H1 (cell line): Measurements from ENCODE around the gene TBC1D16. TPM values are rescaled to one million over a fixed set of nuclear protein-coding genes. Genes with fewer than 3 reads are reported as not detected.

Source experiments
- CTCF ChIA-PET: fragments of 300-600 bp; sonication (Branson Sonifier 250); formaldehyde crosslinking; loops from one replicate; lab custom pipeline; 2021; ENCODE audit not compliant: partially characterized antibody; lab: Charles Lee
- POLR2A ChIA-PET: fragments of 300-600 bp; sonication (Branson Sonifier 250); formaldehyde crosslinking; loops from one replicate; lab custom pipeline; 2021; ENCODE audit warnings: inconsistent platforms; ENCODE audit not compliant: partially characterized antibody; lab: Charles Lee
- DNase-seq, 2 experiments: peaks; one replicate each; pipeline versions ENCODE4 v3.0.0 to v3.0.0-alpha.2; 2010 to 2022; ENCODE audit warnings: low spot score in 2 of 2, low read depth in 1 of 2, mixed read lengths in 1 of 2
- FAIRE-seq: peaks from 2 replicates; lab custom pipeline; 2011; peaks lifted over from hg19 to GRCh38; lab: Jason Lieb, UNC
- H2AFZ ChIP-seq: 2 replicates; pipeline ENCODE4 v1.8.1; 2012; ENCODE audit warnings: low read length, inconsistent platforms
- H2AK5ac ChIP-seq: 2 replicates; pipeline ENCODE4 v1.6.1; 2013; ENCODE audit warnings: low read depth, low read length
- H2BK120ac ChIP-seq: replicated peaks from 2 replicates; pipeline ENCODE3; 2013; ENCODE audit warnings: low read depth, low read length, inconsistent platforms
- H2BK12ac ChIP-seq: 2 replicates; pipeline ENCODE4 v1.6.1; 2013; ENCODE audit warnings: low read depth, low read length
- H2BK15ac ChIP-seq: 2 replicates; pipeline ENCODE4 v1.6.1; 2013; ENCODE audit warnings: low read length
- H2BK20ac ChIP-seq: 2 replicates; pipeline ENCODE4 v1.6.1; 2013; ENCODE audit warnings: low read length
- H2BK5ac ChIP-seq: 2 replicates; pipeline ENCODE4 v1.6.1; 2013; ENCODE audit warnings: low read depth, low read length
- H3K14ac ChIP-seq: 2 replicates; pipeline ENCODE4 v1.6.1; 2013; ENCODE audit warnings: inconsistent platforms; ENCODE audit not compliant: insufficient read length
- H3K18ac ChIP-seq: 2 replicates; pipeline ENCODE4 v1.6.1; 2013; ENCODE audit warnings: low read length; ENCODE audit errors: extremely low read depth
- H3K23ac ChIP-seq: 2 replicates; pipeline ENCODE4 v1.6.1; 2013; ENCODE audit warnings: inconsistent platforms; ENCODE audit not compliant: insufficient read length
- H3K23me2 ChIP-seq: 2 replicates; pipeline ENCODE4 v1.6.1; 2013; ENCODE audit warnings: low read depth, low read length
- H3K27ac ChIP-seq: 2 replicates; pipeline ENCODE4 v1.6.1; 2011; ENCODE audit warnings: low read depth, low read length, inconsistent platforms
- H3K27me3 ChIP-seq, 4 experiments: replicated peaks in 1 of 4; 1 replicate in 1 of 4; 2 replicates in 3 of 4; pipeline versions ENCODE4 v1.6.1 to v1.8.1; 2011 to 2013; ENCODE audit warnings: low read length in 3 of 4, mild to moderate bottlenecking in 3 of 4, inconsistent platforms in 2 of 4, mixed read lengths in 2 of 4, moderate library complexity in 1 of 4; ENCODE audit not compliant: control insufficient read depth in 3 of 4, insufficient read depth in 3 of 4; ENCODE audit errors: extremely low read depth in 1 of 4
- H3K36me3 ChIP-seq, 4 experiments: 2 replicates each; pipeline versions ENCODE4 v1.6.1 to v1.8.1; 2011 to 2013; ENCODE audit warnings: mild to moderate bottlenecking in 4 of 4, low read length in 3 of 4, moderate library complexity in 2 of 4, control low read depth in 1 of 4, inconsistent platforms in 1 of 4; ENCODE audit not compliant: insufficient read depth in 4 of 4, control insufficient read depth in 2 of 4
- H3K4ac ChIP-seq: replicated peaks from 2 replicates; pipeline ENCODE3; 2013; ENCODE audit warnings: low read length, low read depth, mixed read lengths, inconsistent platforms; ENCODE audit not compliant: insufficient read length
- H3K4me1 ChIP-seq, 4 experiments: replicated peaks in 1 of 4; 1 replicate in 1 of 4; 2 replicates in 3 of 4; pipeline versions ENCODE4 v1.6.1 to v1.8.1; 2011 to 2013; ENCODE audit warnings: low read length in 3 of 4, inconsistent platforms in 2 of 4, mixed read lengths in 1 of 4; ENCODE audit not compliant: insufficient read depth in 4 of 4, control insufficient read depth in 3 of 4
- H3K4me2 ChIP-seq, 2 experiments: 2 replicates each; pipeline versions ENCODE4 v1.6.1 to v1.8.1; 2011 to 2013; ENCODE audit warnings: low read depth in 2 of 2, low read length in 2 of 2, control low read depth in 1 of 2, inconsistent platforms in 1 of 2, mild to moderate bottlenecking in 1 of 2; ENCODE audit not compliant: insufficient read depth in 1 of 2
- H3K4me3 ChIP-seq, 4 experiments: fragments of 200-600, 300-600 bp in 1 of 4; sonication (generic), shearing (Covaris generic), sonication (Bioruptor Twin) in 1 of 4; 2 replicates each; pipeline versions ENCODE4 v1.5.1 to v1.8.1; 2011 to 2016; ENCODE audit warnings: low read length in 4 of 4, low read depth in 3 of 4, control low read depth in 2 of 4, inconsistent platforms in 2 of 4, mild to moderate bottlenecking in 2 of 4, mixed read lengths in 1 of 4, moderate library complexity in 1 of 4; ENCODE audit not compliant: insufficient read depth in 2 of 4; ENCODE audit errors: extremely low read depth in 1 of 4
- H3K56ac ChIP-seq: replicated peaks from 2 replicates; pipeline ENCODE3; 2013; ENCODE audit warnings: low read depth, mild to moderate bottlenecking, mixed read lengths, low read length, inconsistent platforms; ENCODE audit not compliant: insufficient read length
- H3K79me1 ChIP-seq: 2 replicates; pipeline ENCODE4 v1.6.1; 2013; ENCODE audit warnings: low read depth, low read length, control low read depth
- H3K79me2 ChIP-seq, 2 experiments: 2 replicates each; pipeline versions ENCODE4 v1.6.1 to v1.8.1; 2012 to 2013; ENCODE audit warnings: low read length in 2 of 2, mild to moderate bottlenecking in 2 of 2, inconsistent platforms in 1 of 2; ENCODE audit not compliant: insufficient read depth in 2 of 2, control insufficient read depth in 1 of 2
- H3K9ac ChIP-seq, 4 experiments: replicated peaks in 1 of 4; 1 replicate in 1 of 4; 2 replicates in 3 of 4; pipeline versions ENCODE4 v1.6.1 to v1.8.1; 2011 to 2013; ENCODE audit warnings: low read depth in 3 of 4, low read length in 3 of 4, control low read depth in 2 of 4, mild to moderate bottlenecking in 2 of 4, moderate library complexity in 2 of 4, inconsistent platforms in 1 of 4; ENCODE audit errors: extremely low read depth in 1 of 4
- H3K9me3 ChIP-seq, 2 experiments: 2 replicates each; pipeline versions ENCODE4 v1.6.1 to v1.8.1; 2012 to 2013; ENCODE audit warnings: mild to moderate bottlenecking in 2 of 2, moderate library complexity in 2 of 2, control low read depth in 1 of 2, inconsistent platforms in 1 of 2, low read depth in 1 of 2, low read length in 1 of 2, mixed read lengths in 1 of 2; ENCODE audit not compliant: insufficient read depth in 2 of 2
- H4K20me1 ChIP-seq, 2 experiments: replicated peaks in 1 of 2; 2 replicates each; pipeline versions ENCODE3 to v1.8.1; 2011 to 2013; ENCODE audit warnings: inconsistent platforms in 2 of 2, low read length in 2 of 2, mild to moderate bottlenecking in 1 of 2; ENCODE audit not compliant: insufficient read depth in 2 of 2, control insufficient read depth in 1 of 2
- H4K5ac ChIP-seq: 2 replicates; pipeline ENCODE4 v1.6.1; 2013; ENCODE audit warnings: low read length, low read depth, mixed read lengths, inconsistent platforms; ENCODE audit not compliant: insufficient read length
- H4K8ac ChIP-seq: 2 replicates; pipeline ENCODE4 v1.8.0; 2013; ENCODE audit warnings: mild to moderate bottlenecking, moderate library complexity, low read length, inconsistent platforms; ENCODE audit not compliant: insufficient read depth; ENCODE audit errors: extremely low read depth
- H4K91ac ChIP-seq: replicated peaks from 2 replicates; pipeline ENCODE3; 2013; ENCODE audit warnings: low read length, mixed read lengths, inconsistent platforms; ENCODE audit not compliant: insufficient read length
- HDAC6 ChIP-seq: IDR thresholded peaks from one replicate; pipeline ENCODE4 v1.7.1; 2012; ENCODE audit warnings: low read depth, mild to moderate bottlenecking, inconsistent platforms, low read length, moderate library complexity
- WGBS, 2 experiments: shearing (Covaris generic) in 1 of 2; methylation state at CpG; one replicate each; pipeline versions ENCODE4 v1.1.6 to v1.1.7; 2013 to 2015; ENCODE audit warnings: low lambda C conversion rate in 2 of 2, mixed read lengths in 2 of 2, inconsistent platforms in 1 of 2, low coverage in 1 of 2, missing lambda C conversion rate in 1 of 2; ENCODE audit not compliant: insufficient replicate concordance in 2 of 2, insufficient coverage in 1 of 2, insufficient read length in 1 of 2; ENCODE audit errors: extremely low coverage in 1 of 2, missing lambda C conversion rate in 1 of 2; 5-methylcytosine and 5-hydroxymethylcytosine counted together
- polyA plus RNA-seq, 7 experiments: library from polyadenylated mRNA; depleted of rRNA in 3 of 7; stranded (reverse) in 5 of 7; unstranded in 2 of 7; fragments of >200 nt in 5 of 7; fragments of 200-250 nt in 2 of 7; gene quantifications; 1 replicate in 5 of 7; 2 replicates in 1 of 7; 4 replicates in 1 of 7; pipeline versions ENCODE4 v1.2.1 to v1.2.3, GENCODE V29; 2011 to 2013; ENCODE audit warnings: missing spikeins in 2 of 7, mixed read lengths in 2 of 7
- total RNA-seq: library from RNA; stranded (reverse); fragmentation: NEBNext Ultra II Directional; extraction: Animal tissue kit (Norgen Biotek cat#: 25700); gene quantifications from 2 replicates; pipeline ENCODE4 v1.2.1, GENCODE V29; 2021

TBC1D16 gene
- total and polyA plus RNA-seq, 2 of the 8 experiments (the other 6 are each of a cell fraction or from before 2014, with no cell fraction given): 21.1 to 109 TPM

- no peak overlapping the region for H2BK5ac ChIP-seq
- H3K27ac ChIP-seq: no peak overlapping the region
- FAIRE-seq: no peak
- H4K8ac ChIP-seq: peak overlapping the region; percentile 28; the same call in 1 of the 2 replicates
- H3K56ac ChIP-seq: no peak overlapping the region
- H2BK120ac ChIP-seq: no peak overlapping the region
- no peak for DNase-seq
- no peaks in the 10 kb centered on the region for H3K23me2 ChIP-seq
- no peak overlapping the region for H3K4me3 ChIP-seq
- no peaks in the 10 kb centered on the region for H3K9me3 ChIP-seq
- H2BK12ac ChIP-seq: no peak overlapping the region
- H2BK20ac ChIP-seq: no peak overlapping the region
- no peak overlapping the region for H3K18ac ChIP-seq
- no peak overlapping the region for H3K4ac ChIP-seq
- no peak overlapping the region for H2AK5ac ChIP-seq
- H3K4me1 ChIP-seq: peaks cover 0 to 5% (median 2%) of the 10 kb centered on the region in 4 experiments; a peak in 4 of 7 replicates
- CTCF ChIA-PET: interaction anchor here (0.6 to 11.3 kb wide), 22 partner anchors 10 to 280 kb away, joined by 3 to 187 read pairs (median 4); no protein-coding TSS in a partner anchor
- H3K4me2 ChIP-seq: no peak overlapping the region
- no peak overlapping the region for H3K14ac ChIP-seq
- TF ChIP-seq HDAC6: no peak
- H3K79me2 ChIP-seq: peaks cover 0 to 14% of the 10 kb centered on the region in 2 experiments; a peak in 1 of 4 replicates
- no peak overlapping the region for H4K91ac ChIP-seq
- no peaks in the 10 kb centered on the region for H3K27me3 ChIP-seq
- POLR2A ChIA-PET: interaction anchor here (1.1 to 3.7 kb wide), 3 partner anchors 10 to 48 kb away, joined by 3 to 13 read pairs (median 4); no protein-coding TSS in a partner anchor
- H3K23ac ChIP-seq: no peak overlapping the region
- H2AFZ ChIP-seq: no peak overlapping the region
- H4K20me1 ChIP-seq: peaks cover 7 to 11% of the 10 kb centered on the region in 2 experiments
- whole genome bisulfite sequencing, 2 experiments: 96% methylated on average over 14 of the region's 14 CpGs; no CpG with 5 or more reads in 1 of the 2 experiments
- H3K79me1 ChIP-seq: peaks cover 10% of the 10 kb centered on the region
- H3K9ac ChIP-seq: no peak overlapping the region
- no peak overlapping the region for H2BK15ac ChIP-seq
- H3K36me3 ChIP-seq: peaks cover 0 to 7% (median 3%) of the 10 kb centered on the region in 4 experiments; a peak in 2 of 8 replicates
- H4K5ac ChIP-seq: no peak overlapping the region
Measured at GRCh38 chr17:79976451-79976850, 59.2 kb downstream of the TBC1D16 start.
